Kidney (tissue), 14 donors: ENCODE results near the gene ISOC2. TPM values are rescaled to one million over a fixed set of nuclear protein-coding genes. Genes with fewer than 3 reads are reported as not detected.

Experiments used
- DNase-seq, 5 donors: peaks; one replicate each; pipeline ENCODE4 v3.0.0-alpha.2; 2013 to 2020
- FAIRE-seq: peaks from 2 replicates; lab custom pipeline; 2012; peaks lifted over from hg19 to GRCh38; lab: Jason Lieb, UNC
- H3K27ac ChIP-seq, 2 donors: one replicate each; pipeline ENCODE4 v1.7.0; 2013; ENCODE audit warnings: low read depth in 2 of 2, low read length in 2 of 2, inconsistent platforms in 1 of 2
- H3K27me3 ChIP-seq: one replicate; pipeline ENCODE4 v1.7.1; 2013; ENCODE audit warnings: low read length, inconsistent platforms; ENCODE audit not compliant: control insufficient read depth, insufficient read depth
- H3K36me3 ChIP-seq, 3 donors: one replicate each; pipeline versions ENCODE4 v1.7.0 to v1.7.1; 2013; ENCODE audit warnings: low read length in 3 of 3, control low read depth in 1 of 3, inconsistent platforms in 1 of 3; ENCODE audit not compliant: insufficient read depth in 3 of 3, control insufficient read depth in 2 of 3
- H3K4me1 ChIP-seq, 3 donors: one replicate each; pipeline versions ENCODE4 v1.7.0 to v1.7.1; 2013; ENCODE audit warnings: low read length in 3 of 3, inconsistent platforms in 1 of 3, low read depth in 1 of 3; ENCODE audit not compliant: control insufficient read depth in 2 of 3, insufficient read depth in 2 of 3
- H3K4me3 ChIP-seq, 3 donors: one replicate each; pipeline versions ENCODE4 v1.7.0 to v1.8.1; 2013; ENCODE audit warnings: low read length in 3 of 3, control low read depth in 1 of 3, inconsistent platforms in 1 of 3
- H3K9ac ChIP-seq, 3 donors: one replicate each; pipeline versions ENCODE4 v1.7.0 to v1.7.1; 2013; ENCODE audit warnings: low read length in 3 of 3, control low read depth in 1 of 3, inconsistent platforms in 1 of 3
- H3K9me3 ChIP-seq, 3 donors: one replicate each; pipeline versions ENCODE4 v1.7.0 to v1.7.1; 2013; ENCODE audit warnings: low read length in 3 of 3, control low read depth in 1 of 3, inconsistent platforms in 1 of 3; ENCODE audit not compliant: control insufficient read depth in 2 of 3, insufficient read depth in 1 of 3
- CTCF ChIP-seq: IDR thresholded peaks from 3 replicates; pipeline ENCODE4 v1.5.1; 2012; ENCODE audit warnings: mild to moderate bottlenecking, moderate library complexity, borderline replicate concordance; ENCODE audit not compliant: insufficient read depth; ENCODE audit errors: extremely low read depth
- intact Hi-C: fragments of 100-400 bp; cut with DNase I; formaldehyde crosslinking; loops from one replicate; pipeline ENCODE4 v1.11.1; 2022
- polyA plus RNA-seq: library from polyadenylated mRNA; stranded (reverse); fragments of 350-450 nt; fragmentation: Illumina TruSeq; extraction: RNeasy Lipid Tissue Mini Kit (QIAGEN cat#74804); gene quantifications from one replicate; pipeline ENCODE4 v1.2.3, GENCODE V29; 2014; ENCODE audit warnings: low read depth, low replicate concordance; ENCODE audit not compliant: insufficient read depth
- total RNA-seq: library from RNA; stranded (reverse); fragmentation: NEBNext Ultra II Directional; extraction: Animal tissue kit (Norgen Biotek cat#: 25700); gene quantifications from one replicate; pipeline ENCODE4 v1.2.1, GENCODE V29; 2021
- donor health status: control.
- donor health status: control.
- donor health status: control.
- donor health status: control.
- donor health status: control.
- donor health status: DM: yes; HTN: yes; CAD: no.
- donor health status: Normal renal cell carcinoma (clear cell type).

ISOC2 gene
- total and polyA plus RNA-seq, 2 donors from 2014 or later, result 45.9 to 326 TPM

- FAIRE-seq, result no peak
Observed at GRCh38 chr19:55486971-55487923, 25.8 kb upstream of the ISOC2 start.

GRCh38 chr19:55486043-55486970, 24.9 kb upstream of the ISOC2 start:
- no peak for TF ChIP-seq CTCF
- peak overlapping the region; percentile 68 to 69 for H3K27ac ChIP-seq
- no peaks in the 10 kb centered on the region for H3K27me3 ChIP-seq
- no peaks in the 10 kb centered on the region for H3K9me3 ChIP-seq
- FAIRE-seq (no peak), DNase-seq (peak in 1 of 5 donors; percentile 70)
- intact Hi-C loops, result no loop called here
- H3K4me3 ChIP-seq, result no peak overlapping the region
- H3K9ac ChIP-seq, result peak overlapping the region in 1 of 3 donors; percentile 40
- peaks cover 0 to 24% (median 5%) of the 10 kb centered on the region in 3 donors for H3K4me1 ChIP-seq
- no peaks in the 10 kb centered on the region for H3K36me3 ChIP-seq

More at GRCh38 chr19:55486971-55487923, 25.8 kb upstream of the ISOC2 start:
- Histone ChIP-seq H3K4me3 (no peak overlapping the region), H3K9ac (peak overlapping the region in 1 of 3 donors; percentile 40), H3K36me3 (no peaks in the 10 kb centered on the region), H3K27ac (peak overlapping the region; percentile 59 to 68), H3K9me3 (no peaks in the 10 kb centered on the region), H3K4me1 (peaks cover 0 to 24% (median 5%) of the 10 kb centered on the region in 3 donors), H3K27me3 (no peaks in the 10 kb centered on the region)
- intact Hi-C loops, result no loop called here
- DNase-seq, result peak; percentile 62 to 92 (median 74)
- TF ChIP-seq CTCF, result no peak

- intact Hi-C loops, result no loop called here
- no peaks in the 10 kb centered on the region for H3K36me3 ChIP-seq
- no peaks in the 10 kb centered on the region for H3K9me3 ChIP-seq
- no peaks in the 10 kb centered on the region for H3K27me3 ChIP-seq
- H3K27ac ChIP-seq, result peak overlapping the region; percentile 71 to 85
- H3K4me3 ChIP-seq, result peak overlapping the region in 2 of 3 donors; percentile 47 to 58
- peak overlapping the region in 1 of 3 donors; percentile 40 for H3K9ac ChIP-seq
- FAIRE-seq, result no peak
- peaks cover 0 to 24% (median 5%) of the 10 kb centered on the region in 3 donors for H3K4me1 ChIP-seq
- TF ChIP-seq CTCF, result no peak
- no peak for DNase-seq
Observed at GRCh38 chr19:55485439-55486011, 24.1 kb upstream of the ISOC2 start.
